ENCODE data around the gene FANCI. TPM values are rescaled to one million over a fixed set of nuclear protein-coding genes. Genes with fewer than 3 reads are reported as not detected.
A peak's percentile ranks its signal among the peaks of the same experiment; 100 is the strongest.

The FANCI gene
- total and polyA plus RNA-seq, 2 experiments from 2014 or later, result 11.2 to 14.2 TPM

DNA sequence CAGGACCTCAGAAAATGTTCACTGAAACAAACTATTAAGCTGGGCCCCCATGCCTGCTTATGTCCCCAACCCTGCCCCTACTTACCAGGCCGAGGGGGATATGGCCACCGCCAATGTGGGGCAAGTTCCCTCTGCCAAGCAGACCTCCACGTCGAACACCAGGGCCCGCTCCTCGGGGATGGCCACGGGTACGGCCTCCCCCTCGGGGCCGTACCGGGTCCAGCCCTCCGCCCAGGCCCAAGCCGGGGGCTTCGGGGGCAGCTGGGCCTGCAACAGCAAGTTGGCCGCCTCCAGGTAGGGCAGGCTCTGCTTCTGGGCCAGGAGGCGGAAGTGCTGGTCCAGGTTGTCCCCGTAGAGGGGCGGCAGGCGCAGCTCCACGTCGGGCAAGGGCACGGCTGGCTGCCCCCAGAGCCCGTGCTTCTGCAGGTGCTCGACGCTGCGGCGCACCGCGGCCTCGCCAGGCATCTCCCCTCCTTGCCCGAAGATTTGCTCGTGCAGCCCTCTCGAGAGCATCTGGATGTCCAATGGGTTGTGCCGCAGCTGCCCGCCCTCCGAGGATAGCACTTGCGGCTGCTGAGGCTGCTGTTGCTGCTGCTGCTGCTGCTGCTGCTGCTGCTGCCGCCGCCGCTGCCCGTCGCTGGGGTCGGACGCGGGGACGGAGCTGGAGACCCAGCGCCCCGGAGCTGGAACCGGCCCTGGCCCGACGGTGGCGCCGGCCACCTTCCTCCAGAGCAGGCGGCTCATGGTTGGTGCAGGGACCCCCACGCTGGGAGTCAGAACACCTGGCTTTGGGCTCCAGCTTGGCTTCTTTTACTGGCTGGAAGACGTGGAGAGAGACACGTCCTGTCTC is 89.5 kb downstream of the FANCI start:
- H3K9me3 ChIP-seq (ENCODE audit: low read depth), result no peaks in the 10 kb centered on the region
- in situ Hi-C loops (cut with MboI), result no loop called here
- WGBS, 2 experiments (ENCODE audit: low coverage in 1 of 2, low lambda C conversion rate in 2 of 2, missing lambda C conversion rate in 2 of 2), result 87 to 89% methylated on average over 47 to 57 of the region's 57 CpGs
- TF ChIP-seq EZH2 (IDR thresholded peaks at IDR 0.05; ENCODE audit: insufficient read depth, poor library complexity, severe bottlenecking) (no peak), EZH2phosphoT487 (IDR thresholded peaks at IDR 0.05; ENCODE audit: insufficient read depth, low read depth) (no peak)
- H3K79me2 ChIP-seq (ENCODE audit: insufficient read depth), result peaks cover 60% of the 10 kb centered on the region
- peak overlapping the region; percentile 97 for H3K4me3 ChIP-seq
- H4K20me1 ChIP-seq (ENCODE audit: insufficient read depth), result peaks cover 17% of the 10 kb centered on the region
- no peaks in the 10 kb centered on the region for H3K27me3 ChIP-seq (replicated peaks; ENCODE audit: insufficient read depth)
- peak overlapping the region; percentile 94 for H3K4me2 ChIP-seq (ENCODE audit: unreplicated experiment)
- H3K9ac ChIP-seq, result peak overlapping the region; percentile 96
- H3F3A ChIP-seq (ENCODE audit: insufficient read depth), result peaks cover 12% of the 10 kb centered on the region; the same call in 1 of the 2 replicates
- H2AFZ ChIP-seq, result no peak overlapping the region
- no peaks in the 10 kb centered on the region for H3K9me2 ChIP-seq (ENCODE audit: insufficient read depth)
- peaks cover 47% of the 10 kb centered on the region for H3K4me1 ChIP-seq (ENCODE audit: insufficient read depth)
- no peak for DNase-seq
- H3K27ac ChIP-seq, result peak overlapping the region; percentile 90
- H3K36me3 ChIP-seq (ENCODE audit: low read depth), result peaks cover 31% of the 10 kb centered on the region

DNA sequence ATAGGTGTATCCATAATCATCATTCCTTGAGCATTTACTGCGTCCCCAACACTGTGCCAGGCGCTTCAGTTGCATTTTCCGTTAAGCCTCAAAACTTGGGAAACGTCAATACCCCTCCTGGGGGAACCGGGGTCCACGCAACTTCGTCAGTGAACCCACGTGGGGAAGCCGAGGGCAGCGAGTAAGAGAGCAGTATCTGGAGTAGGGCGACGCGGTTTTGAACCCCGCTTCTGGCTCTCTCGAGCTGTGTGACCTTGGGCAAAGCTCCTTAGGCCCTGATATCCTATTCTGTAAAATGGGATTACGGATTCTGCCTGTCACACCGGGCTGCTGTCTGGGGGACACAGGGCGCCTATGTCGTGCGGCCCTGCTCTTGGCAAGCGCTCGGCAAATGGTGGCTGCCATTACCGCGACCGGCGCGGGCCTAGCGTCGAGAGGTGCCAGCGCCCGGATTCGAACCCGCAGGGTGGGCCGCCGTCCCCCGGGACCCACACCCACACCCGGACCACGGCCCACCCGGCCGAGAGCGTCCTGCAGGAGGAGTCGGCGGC is 90.3 kb downstream of the FANCI start:
- H2AFZ ChIP-seq, result peak overlapping the region; percentile 76
- peaks cover 17% of the 10 kb centered on the region for H4K20me1 ChIP-seq (ENCODE audit: insufficient read depth)
- in situ Hi-C loops (cut with MboI), result no loop called here
- H3K36me3 ChIP-seq (ENCODE audit: low read depth), result peaks cover 25% of the 10 kb centered on the region
- peak overlapping the region; percentile 97 for H3K4me3 ChIP-seq
- no peaks in the 10 kb centered on the region; the same call in 1 of the 2 replicates for H3K27me3 ChIP-seq (replicated peaks; ENCODE audit: insufficient read depth)
- peak overlapping the region; percentile 96 for H3K9ac ChIP-seq
- H3K9me3 ChIP-seq (ENCODE audit: low read depth), result no peaks in the 10 kb centered on the region
- no peaks in the 10 kb centered on the region for H3K9me2 ChIP-seq (ENCODE audit: insufficient read depth)
- H3K4me1 ChIP-seq (ENCODE audit: insufficient read depth), result peaks cover 47% of the 10 kb centered on the region
- peak overlapping the region; percentile 90 for H3K27ac ChIP-seq
- TF ChIP-seq EZH2 (IDR thresholded peaks at IDR 0.05; ENCODE audit: insufficient read depth, poor library complexity, severe bottlenecking) (no peak), EZH2phosphoT487 (IDR thresholded peaks at IDR 0.05; ENCODE audit: insufficient read depth, low read depth) (no peak)
- peaks cover 52% of the 10 kb centered on the region for H3K79me2 ChIP-seq (ENCODE audit: insufficient read depth)
- peak overlapping the region; percentile 94 for H3K4me2 ChIP-seq (ENCODE audit: unreplicated experiment)
- peaks cover 12% of the 10 kb centered on the region; the same call in 1 of the 2 replicates for H3F3A ChIP-seq (ENCODE audit: insufficient read depth)
- no peak for DNase-seq
- 1 to 2% methylated on average over 32 to 43 of the region's 43 CpGs for WGBS, 2 experiments (ENCODE audit: low coverage in 1 of 2, low lambda C conversion rate in 2 of 2, missing lambda C conversion rate in 2 of 2)

DNA sequence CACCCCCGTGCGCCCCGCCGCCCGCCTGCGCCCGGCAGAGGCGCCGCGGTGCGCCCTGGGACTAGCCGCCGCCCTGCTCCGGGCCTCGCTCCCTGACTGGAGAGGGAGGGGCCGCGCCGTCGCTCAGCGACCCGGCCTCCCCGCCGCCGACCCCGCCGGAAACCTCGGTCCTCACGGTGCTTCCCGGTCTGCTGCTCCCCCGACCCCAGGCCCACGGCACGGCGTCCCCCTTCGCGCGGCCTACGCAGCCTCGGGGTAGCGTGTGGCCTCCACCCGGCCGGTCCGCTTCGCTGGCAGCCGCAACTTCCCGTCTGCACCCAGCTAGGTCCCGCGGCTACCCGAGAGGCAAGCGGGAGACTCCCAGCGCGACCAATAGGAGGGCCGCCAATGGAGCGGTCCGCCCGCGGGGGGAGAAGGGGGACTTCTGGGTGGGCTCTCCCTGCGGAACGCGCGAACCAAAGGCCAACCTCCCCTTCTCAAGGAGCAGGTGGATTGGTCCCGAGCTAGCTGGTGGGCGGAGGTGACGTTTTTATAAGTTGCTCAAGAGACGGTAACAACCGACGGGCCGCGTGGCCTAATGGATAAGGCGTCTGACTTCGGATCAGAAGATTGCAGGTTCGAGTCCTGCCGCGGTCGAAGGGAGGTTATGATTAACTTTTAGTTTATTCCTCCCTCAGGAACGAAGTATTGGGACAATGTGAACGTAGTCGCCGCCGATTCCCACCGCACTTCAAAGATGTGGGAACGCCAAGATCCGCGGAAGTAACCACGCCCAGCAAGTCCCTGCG is 90.9 kb downstream of the FANCI start, which contains the start of gene POLG:
Gene POLG, minus strand, starts transcription at position 315 of the 788 bp plus-strand sequence. CDS start 1,070 bp downstream, outside the sequence.
- Histone ChIP-seq H3F3A (ENCODE audit: insufficient read depth) (peaks cover 12% of the 10 kb centered on the region; the same call in 1 of the 2 replicates), H3K4me3 (peak within 1 kb of the TSS; percentile 97), H3K27ac (peak within 1 kb of the TSS; percentile 90), H2AFZ (peak within 1 kb of the TSS; percentile 76), H3K9me3 (ENCODE audit: low read depth) (no peaks in the 10 kb centered on the region), H3K9ac (peak within 1 kb of the TSS; percentile 96), H4K20me1 (ENCODE audit: insufficient read depth) (peaks cover 17% of the 10 kb centered on the region), H3K4me1 (ENCODE audit: insufficient read depth) (peaks cover 47% of the 10 kb centered on the region), H3K79me2 (ENCODE audit: insufficient read depth) (peaks cover 45% of the 10 kb centered on the region), H3K36me3 (ENCODE audit: low read depth) (peaks cover 25% of the 10 kb centered on the region), H3K9me2 (ENCODE audit: insufficient read depth) (no peaks in the 10 kb centered on the region), H3K27me3 (replicated peaks; ENCODE audit: insufficient read depth) (peaks cover under 1% of the 10 kb centered on the region; the same call in 1 of the 2 replicates), H3K4me2 (ENCODE audit: unreplicated experiment) (peak within 1 kb of the TSS; percentile 94)
- in situ Hi-C loops (cut with MboI), result no loop called here
- WGBS, 2 experiments (ENCODE audit: low coverage in 1 of 2, low lambda C conversion rate in 2 of 2, missing lambda C conversion rate in 2 of 2), result 1% methylated on average over 73 to 76 of the region's 85 CpGs
- TF ChIP-seq EZH2 (IDR thresholded peaks at IDR 0.05; ENCODE audit: insufficient read depth, poor library complexity, severe bottlenecking) (no peak), EZH2phosphoT487 (IDR thresholded peaks at IDR 0.05; ENCODE audit: insufficient read depth, low read depth) (no peak)
- DNase-seq, result peak; percentile 99

Measured in GM23248 (cell line).